GM18499 (cell line): ENCODE data around the gene PGAM5.

ENCODE experiments used
- ATAC-seq: cut with Tn5 transposase; IDR thresholded peaks from one replicate; pipeline ENCODE4 v1.9.1; 2021; ENCODE audit warnings: moderate number of reproducible peaks; ENCODE audit not compliant: insufficient read depth, unreplicated experiment

Gene PGAM5

DNA sequence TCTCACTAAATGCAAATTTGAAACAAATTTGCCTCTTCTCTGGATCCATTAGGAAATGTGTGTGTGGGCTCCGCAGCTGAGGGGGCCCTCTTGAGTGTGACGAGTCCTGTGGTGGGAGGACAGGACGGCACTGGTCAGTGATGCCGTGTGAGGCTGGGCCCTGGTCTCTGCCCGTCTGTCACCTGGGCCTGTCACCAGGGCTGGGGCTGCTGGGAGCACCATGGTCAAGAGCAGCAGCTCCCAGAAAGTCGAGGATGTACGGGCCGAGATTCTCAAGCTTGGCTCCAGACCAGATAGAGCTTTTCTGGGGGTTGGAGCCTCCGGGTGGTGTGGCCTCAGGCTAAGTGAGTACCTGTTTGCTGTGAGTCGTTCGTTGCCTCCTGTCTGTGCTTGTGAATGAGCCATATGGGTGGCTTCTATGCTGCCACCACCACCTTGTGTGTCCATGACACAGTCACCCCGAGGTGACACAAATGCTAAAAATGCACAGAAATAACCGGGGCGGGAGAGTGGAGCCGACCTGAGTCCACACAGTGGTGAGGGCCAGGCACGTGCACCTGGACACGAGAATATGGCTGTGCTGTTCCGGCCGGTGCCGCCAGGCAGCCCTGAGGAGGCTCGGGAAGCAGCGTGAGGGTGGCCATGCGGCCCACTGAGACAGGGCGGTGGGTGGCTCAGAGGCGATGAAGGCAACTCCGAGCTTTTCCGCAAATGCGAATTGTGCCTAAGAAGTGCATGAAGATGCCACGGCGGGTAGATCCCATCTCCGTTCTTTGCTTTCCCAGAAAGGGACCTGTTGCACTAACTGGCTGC lies 8.7 kb downstream of the PGAM5 start:
- no peak for ATAC-seq

DNA sequence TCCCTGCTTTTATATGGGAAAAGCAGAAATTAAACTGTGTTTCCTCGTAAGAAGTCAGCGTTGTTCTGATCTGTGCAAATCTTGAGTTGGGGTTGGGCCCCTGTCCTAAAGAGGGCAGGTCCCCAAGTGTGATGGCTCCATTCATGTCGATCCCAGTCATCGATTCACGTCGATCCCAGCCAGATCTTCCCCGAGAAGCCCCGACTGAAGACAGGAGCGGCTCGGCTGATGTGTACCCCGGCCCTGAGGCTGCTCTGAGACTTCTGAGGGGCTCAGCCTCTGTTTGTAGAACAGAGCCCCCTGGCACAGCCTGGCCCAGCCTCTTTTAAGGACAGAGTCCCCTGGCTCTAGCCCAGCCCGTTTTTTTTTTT lies 9.3 kb downstream of the PGAM5 start:
- ATAC-seq: no peak

- no peak for ATAC-seq
Measured at GRCh38 chr12:132720606-132721345, 10.1 kb downstream of the PGAM5 start.

GRCh38 chr12:132723015-132723763 lies 12.5 kb downstream of the PGAM5 start:
- no peak for ATAC-seq

DNA sequence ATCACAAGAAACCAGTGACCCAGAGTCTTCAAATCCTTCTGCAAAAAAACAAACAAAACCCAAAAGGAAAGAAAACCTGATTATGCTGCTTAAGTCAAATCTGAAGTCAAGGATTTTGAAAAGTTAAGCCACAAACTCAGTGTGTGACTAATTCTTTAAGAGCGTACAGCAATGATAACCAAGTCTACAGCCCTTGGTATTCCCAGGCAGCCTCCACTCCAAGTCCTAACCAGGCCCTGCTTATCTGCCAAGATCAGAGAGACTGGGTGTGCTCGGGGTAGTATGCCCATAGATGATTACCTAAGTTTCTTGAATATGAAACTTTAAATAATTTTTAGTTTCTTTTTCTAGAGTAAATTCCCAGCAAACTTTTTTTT lies 13.1 kb downstream of the PGAM5 start:
- no peak for ATAC-seq

GRCh38 chr12:132724506-132725241 lies 14.0 kb downstream of the PGAM5 start:
- ATAC-seq: no peak

DNA sequence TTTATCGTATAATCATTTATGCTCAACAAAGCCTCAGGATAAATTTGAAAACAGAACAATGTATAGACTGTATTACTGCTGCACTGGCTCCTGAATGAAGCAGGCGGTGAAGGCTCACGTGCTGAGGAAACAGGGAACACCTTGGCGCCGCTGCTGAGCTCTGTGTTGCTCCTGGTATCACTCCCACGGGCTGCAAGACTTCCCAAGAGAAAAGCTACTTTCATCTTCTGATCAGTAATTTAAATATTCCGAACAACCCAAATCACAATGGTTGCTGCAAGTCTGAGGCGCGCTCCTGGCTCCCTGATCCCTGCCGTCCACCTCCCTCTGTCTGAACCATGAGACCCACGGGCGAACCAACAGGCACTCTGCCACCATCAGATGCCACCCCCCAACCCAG lies 15.7 kb downstream of the PGAM5 start:
- ATAC-seq: no peak

DNA sequence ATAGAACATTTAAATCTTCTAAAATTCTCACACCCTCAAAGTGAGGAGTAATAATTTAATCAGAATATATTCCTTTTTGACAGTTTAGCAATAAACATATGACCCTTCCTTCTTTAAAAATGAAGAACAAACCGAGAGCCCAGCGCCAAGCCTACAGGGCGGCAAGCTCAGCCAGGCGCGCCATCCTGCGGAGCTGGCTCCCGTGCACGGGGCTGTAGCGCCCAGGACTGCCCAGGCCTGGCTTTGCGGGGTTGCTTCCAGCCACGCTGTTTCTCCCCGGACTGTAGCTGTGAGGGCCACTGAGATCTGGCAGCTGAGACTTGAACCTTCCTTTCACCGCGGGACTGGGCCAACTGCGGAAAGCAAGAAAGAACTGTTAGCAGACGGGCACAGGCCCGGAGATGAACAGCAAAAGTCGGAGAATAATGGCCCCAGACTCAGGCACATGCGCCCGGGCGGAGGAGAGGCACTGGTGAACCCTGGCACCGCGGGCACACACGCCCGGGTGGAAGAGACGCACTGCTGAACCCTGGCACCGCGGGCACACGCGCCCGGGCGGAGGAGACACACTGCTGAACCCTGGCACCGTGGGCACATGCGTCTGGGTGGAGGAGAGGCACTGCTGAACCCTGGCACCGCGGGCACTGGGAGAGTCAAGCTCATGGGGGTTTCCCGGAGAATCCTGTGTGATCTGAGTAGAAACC lies 16.6 kb downstream of the PGAM5 start:
- ATAC-seq: no peak

DNA sequence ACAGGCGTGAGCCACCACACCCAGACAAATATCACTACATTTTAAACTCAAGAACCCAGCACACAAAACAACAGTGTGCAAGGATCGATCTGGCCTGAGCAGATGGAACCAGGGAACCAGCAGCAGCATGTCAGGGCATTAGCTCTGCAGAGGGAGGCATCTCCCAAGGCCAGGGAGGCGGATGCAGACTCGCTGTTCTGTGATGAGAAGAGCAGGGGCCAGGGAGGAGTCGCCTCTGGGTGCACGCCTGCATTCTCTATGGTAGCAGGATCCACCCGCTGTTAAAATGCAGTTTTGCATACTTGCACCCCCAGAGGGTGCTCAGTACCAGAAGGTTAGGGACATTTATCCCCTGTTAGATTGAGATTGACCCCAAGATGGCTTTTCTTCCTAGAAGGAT lies 17.9 kb downstream of the PGAM5 start:
- no peak for ATAC-seq

- no peak for ATAC-seq
Measured at GRCh38 chr12:132729541-132730320, 19.1 kb downstream of the PGAM5 start.

DNA sequence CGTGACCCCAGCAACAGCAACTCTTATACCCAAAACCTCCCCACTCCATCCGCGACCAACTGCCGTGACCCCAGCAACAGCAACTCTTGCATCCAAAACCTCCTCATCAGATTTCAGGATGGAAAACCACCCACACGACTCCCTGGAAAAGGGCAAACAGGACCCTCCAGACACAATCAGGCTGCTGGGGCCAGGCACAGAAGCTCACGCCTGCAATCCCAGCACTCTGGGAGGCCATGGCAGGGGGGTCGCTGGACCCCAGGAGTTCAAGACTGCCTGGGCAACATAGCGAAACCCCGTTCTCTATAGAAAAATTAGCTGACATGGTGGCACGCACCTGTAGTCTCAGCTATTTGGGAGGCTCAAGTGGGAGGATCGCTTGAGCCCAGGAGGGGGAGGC lies 19.7 kb downstream of the PGAM5 start:
- no peak for ATAC-seq

DNA sequence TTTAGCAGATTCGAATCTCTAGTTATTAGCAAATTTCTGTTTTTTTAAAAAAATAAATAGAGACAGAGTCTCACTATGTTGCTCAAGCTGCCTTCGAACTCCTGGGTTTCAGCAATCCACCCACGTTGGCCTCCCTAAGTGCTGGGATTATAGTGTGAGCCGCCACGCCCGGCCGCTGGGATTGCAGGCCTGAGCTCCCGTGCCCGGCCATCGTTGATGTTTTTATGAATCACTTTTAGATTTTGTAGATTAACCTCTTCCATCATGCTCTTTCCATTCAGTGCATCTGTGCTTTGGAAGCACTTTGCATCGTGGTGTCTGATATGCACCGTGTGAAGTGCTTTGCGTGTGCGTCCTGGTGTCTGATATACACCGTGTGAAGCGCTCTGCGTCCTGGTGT lies 20.9 kb downstream of the PGAM5 start:
- no peak for ATAC-seq

DNA sequence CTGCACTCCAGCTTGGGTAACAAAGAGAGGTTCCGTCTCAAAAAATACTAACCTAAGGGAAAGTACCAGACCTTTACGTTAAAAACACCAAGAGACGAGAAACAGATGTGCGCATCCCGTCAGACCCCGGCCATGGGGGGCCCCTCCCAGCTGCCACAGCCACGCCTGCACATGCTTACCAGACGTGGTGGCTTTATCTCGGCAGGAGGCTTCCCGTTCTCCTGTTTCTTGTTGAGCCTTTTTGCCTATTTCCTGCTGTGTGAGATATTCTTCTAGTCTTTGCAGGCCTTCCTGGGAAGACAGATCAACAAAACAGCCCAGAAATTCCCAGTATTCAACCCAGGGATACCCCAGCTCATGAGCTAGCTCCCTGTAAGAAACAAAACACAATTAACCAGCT lies 23.6 kb downstream of the PGAM5 start:
- ATAC-seq: no peak

DNA sequence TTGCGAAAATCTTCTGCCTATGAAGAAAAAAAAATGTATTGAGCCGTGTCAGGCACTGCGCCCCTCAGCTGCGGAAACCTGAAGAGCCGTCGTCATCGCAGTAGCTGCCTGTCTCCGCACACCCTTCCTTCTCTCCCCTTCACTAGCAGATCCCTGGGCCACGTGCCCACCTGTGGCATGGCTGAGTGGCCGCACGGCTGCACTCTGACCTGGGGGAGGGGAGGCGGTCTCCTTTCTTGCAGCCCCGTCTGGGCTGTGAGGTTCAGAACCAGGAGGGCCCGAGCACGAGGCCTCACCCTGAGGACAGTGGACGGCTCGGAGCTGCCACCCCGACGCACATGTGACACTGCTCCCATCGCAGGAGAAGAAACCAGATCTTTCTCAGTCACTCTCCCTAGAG lies 24.9 kb downstream of the PGAM5 start:
- no peak for ATAC-seq

GRCh38 chr12:132736378-132736777 lies 25.7 kb downstream of the PGAM5 start:
- ATAC-seq: no peak

GRCh38 chr12:132736913-132737312 lies 26.3 kb downstream of the PGAM5 start:
- no peak for ATAC-seq

DNA sequence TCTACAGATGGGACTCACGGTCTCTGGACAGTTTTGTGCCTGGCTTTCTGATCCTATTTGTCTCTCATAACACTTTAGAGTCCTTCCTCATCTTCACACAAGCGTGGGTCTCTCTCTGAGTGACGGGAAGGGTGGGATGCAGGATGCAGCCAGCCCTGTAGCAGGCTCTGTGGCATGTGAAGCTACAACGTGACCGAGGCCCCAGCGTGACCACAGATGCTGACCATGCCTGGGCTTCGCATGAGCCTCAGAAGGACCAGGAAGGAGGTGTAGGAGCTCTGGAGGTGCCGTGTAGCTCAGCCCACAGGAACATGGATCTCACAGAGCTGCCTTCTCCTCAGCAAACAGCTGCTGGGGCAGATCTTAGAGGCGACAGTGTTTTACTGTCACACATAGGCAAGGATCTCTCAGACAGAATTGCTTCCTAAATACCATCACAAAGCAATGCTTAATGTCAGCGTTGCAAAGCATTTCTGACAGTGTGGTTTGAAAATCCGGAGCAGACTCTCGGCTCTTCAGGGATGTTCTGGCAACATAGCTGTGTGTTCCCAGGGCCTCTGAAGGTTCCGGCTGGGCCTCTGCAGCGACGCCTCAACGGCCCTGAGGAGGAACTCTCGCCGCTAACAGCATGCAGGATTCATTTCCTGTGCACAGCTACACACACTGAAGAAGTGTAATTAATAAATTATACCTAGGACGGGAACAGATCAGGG lies 29.1 kb downstream of the PGAM5 start:
- no peak for ATAC-seq

DNA sequence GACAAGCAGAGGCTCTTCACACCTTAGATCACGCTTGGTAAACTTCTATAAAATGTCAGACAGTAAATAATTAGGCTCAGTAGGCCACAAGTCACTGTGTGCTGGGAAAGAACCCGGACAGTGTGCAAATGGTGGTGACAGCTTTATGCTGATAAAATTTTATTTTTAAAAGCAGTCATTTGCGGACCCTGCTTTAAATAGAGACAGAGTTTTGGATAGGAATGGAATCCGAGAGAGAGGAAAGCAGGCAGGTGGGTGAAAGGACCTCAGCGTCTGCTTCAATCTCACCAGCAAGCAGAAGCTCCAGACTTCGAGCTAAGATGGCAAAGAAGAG lies 29.6 kb downstream of the PGAM5 start:
- no peak for ATAC-seq

DNA sequence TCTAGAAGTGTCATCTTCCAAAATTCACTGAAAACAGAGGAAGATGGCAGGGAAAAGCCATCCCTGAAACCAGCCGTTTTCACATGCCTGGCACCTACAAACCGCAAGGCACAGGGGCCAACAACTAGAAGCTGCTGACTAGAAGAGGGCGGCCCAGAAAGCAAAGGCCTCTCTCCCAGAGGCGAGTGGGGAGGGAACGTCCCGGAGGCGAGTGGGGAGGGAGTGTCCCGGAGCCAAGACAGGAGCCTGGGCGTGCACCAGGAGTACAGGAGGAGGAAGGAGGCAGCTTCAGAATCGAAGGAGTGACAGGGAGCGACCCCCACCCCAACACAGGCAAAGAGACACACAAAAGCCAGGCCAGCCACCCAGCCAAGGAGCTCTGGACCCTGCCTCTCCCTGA lies 30.0 kb downstream of the PGAM5 start:
- ATAC-seq: no peak
